C4-2B (cell line): ENCODE data around the gene MPEG1.
A peak's percentile ranks its signal among the peaks of the same experiment; 100 is the strongest.

Experiments used
- H3K27ac ChIP-seq: fragments of 450-650 bp; 2 replicates; pipeline ENCODE4 v1.5.1; 2017
- ZFX ChIP-seq: fragments of 450-650 bp; IDR thresholded peaks from 2 replicates; pipeline ENCODE4 v1.6.1; 2017
- TF ChIP-seq, protein P1 (sequence below): fragments of 450-650 bp; conservative IDR thresholded peaks from 2 replicates; pipeline ENCODE4 v1.5.1; 2017; ENCODE audit warnings: mild to moderate bottlenecking

The MPEG1 gene

GRCh38 chr11:59187035-59187434, 25.7 kb downstream of the MPEG1 start:
- H3K27ac ChIP-seq: no peak overlapping the region
- TF ChIP-seq, protein P1, sequence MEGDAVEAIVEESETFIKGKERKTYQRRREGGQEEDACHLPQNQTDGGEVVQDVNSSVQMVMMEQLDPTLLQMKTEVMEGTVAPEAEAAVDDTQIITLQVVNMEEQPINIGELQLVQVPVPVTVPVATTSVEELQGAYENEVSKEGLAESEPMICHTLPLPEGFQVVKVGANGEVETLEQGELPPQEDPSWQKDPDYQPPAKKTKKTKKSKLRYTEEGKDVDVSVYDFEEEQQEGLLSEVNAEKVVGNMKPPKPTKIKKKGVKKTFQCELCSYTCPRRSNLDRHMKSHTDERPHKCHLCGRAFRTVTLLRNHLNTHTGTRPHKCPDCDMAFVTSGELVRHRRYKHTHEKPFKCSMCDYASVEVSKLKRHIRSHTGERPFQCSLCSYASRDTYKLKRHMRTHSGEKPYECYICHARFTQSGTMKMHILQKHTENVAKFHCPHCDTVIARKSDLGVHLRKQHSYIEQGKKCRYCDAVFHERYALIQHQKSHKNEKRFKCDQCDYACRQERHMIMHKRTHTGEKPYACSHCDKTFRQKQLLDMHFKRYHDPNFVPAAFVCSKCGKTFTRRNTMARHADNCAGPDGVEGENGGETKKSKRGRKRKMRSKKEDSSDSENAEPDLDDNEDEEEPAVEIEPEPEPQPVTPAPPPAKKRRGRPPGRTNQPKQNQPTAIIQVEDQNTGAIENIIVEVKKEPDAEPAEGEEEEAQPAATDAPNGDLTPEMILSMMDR: no peak
- no peak for TF ChIP-seq ZFX

DNA sequence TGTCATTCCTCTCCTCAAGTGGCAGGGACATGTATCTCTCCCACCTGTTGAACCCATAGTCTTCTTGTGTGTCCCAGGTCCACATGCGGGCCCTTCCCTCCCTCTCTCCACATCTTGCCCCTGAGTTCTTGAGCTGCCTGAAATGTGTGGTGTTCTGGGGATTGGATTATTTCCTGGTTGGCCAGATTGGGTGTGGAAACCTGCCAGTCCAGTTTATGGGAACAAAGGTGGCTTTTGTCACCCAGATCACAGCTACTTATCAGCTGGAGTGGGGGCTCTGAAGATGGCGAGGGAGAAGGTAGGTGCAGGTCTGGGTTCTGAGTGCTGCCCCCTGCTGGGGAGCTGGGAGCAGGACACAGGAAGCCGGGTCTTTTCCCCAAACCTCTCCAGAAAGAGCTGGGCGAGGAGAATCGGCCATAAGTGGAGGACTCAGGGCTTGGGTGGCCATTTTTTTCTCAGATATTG, 26.6 kb downstream of the MPEG1 start:
- no peak overlapping the region for H3K27ac ChIP-seq
- TF ChIP-seq ZFX: no peak
- TF ChIP-seq, protein P1: peak; percentile 85

DNA sequence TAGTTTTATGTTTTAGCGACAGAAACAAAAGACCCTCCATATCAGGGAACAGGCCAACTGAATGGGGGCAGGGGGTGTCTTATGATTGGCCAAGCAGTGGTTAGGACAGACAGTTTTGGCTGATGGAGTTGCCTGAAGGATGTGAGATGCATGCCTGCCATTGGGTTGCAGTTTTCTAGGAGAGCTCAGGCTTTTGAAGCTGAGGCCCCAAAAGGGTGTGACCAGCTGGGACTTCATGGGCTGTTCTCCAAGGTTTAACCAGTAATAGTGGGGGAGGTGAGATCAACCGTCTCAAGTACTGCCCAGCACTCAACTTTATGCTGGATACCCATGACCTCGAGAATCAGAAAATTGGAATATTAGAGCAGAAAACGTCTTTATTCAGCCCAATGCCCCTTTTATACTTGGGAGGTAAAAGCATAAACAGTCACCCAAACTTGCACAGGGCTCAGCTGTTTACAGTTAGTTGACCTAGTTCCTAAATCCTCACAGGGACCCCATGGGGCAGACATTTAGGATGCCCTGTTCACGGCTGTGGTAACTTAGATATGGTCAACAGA, 27.3 kb downstream of the MPEG1 start:
- H3K27ac ChIP-seq: no peak overlapping the region
- TF ChIP-seq, protein P1: no peak
- TF ChIP-seq ZFX: no peak

GRCh38 chr11:59184691-59185339, 27.9 kb downstream of the MPEG1 start:
- TF ChIP-seq, protein P1: no peak
- H3K27ac ChIP-seq: no peak overlapping the region

DNA sequence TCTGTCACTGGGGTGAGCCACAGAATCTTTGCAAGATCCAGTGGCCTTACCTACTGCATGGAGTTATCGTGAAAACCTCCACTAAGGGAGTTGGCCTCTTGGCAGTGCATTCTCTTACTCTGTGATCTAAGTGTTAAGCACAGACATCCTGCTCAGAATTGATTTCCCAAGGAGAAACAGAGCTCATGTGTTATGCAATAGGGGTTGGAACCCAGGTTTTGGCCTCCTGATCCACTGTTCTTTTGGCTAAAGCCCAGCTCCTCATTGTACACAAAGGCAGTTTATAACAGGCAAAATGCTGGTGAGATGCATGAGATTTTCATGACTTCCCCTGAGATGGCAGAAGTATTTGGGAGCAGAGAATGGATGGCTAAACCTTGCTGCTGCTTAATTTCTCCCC, 29.0 kb downstream of the MPEG1 start:
- H3K27ac ChIP-seq: no peak overlapping the region
- TF ChIP-seq ZFX: no peak
- TF ChIP-seq, protein P1: no peak

DNA sequence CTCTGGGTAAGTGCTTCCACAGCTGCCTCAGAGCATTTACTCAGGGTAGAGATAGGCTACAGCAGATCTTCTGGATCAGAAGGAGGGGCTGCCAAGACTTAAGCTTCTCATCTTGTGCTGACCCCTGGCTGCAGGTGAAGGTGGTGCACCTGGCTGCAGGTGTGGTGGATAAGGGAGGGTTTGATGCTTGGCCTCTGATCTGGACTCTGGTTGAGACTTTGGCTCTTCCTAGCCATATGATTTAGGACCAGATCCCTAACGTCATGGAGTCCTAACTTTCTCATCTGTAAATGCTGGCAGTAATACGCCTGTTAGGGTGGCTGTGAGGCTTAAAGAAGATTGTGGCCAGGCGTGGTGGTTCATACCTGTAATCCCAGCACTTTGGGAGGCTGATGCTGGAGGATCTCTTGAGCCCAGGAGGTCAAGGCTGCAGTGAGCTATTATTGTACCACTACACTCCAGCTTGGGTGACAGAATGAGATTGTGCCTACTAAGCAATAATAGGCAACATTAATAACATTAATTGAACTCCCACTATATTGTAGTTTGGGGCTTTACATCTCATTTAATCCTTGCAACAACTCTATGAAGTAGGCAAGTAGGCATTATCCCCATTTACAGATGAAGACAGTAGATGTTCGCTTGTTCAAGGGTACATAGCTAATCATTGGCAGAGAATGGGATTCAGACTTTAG, 30.1 kb downstream of the MPEG1 start:
- TF ChIP-seq ZFX: no peak
- TF ChIP-seq, protein P1: peak; percentile 44
- H3K27ac ChIP-seq: no peak overlapping the region

- no peak for TF ChIP-seq ZFX
- TF ChIP-seq, protein P1: no peak
Measured at GRCh38 chr11:59181746-59182456, 30.8 kb downstream of the MPEG1 start.

More at GRCh38 chr11:59181746-59182456, 30.8 kb downstream of the MPEG1 start:
- no peak overlapping the region for H3K27ac ChIP-seq
